Trophoblast cell (in vitro differentiated cells and primary cell): Measurements from ENCODE around the gene SHISA7.

Experiments used
- DNase-seq, 2 donors: peaks; one replicate each; pipeline ENCODE4 v3.0.0-alpha.2; 2016
- H2AFZ ChIP-seq: 2 replicates; pipeline ENCODE4 v1.6.1; 2013; ENCODE audit warnings: low read length, moderate library complexity, mild to moderate bottlenecking; ENCODE audit not compliant: insufficient read depth, poor library complexity
- H2AK5ac ChIP-seq: 2 replicates; pipeline ENCODE4 v1.6.1; 2013; ENCODE audit warnings: mild to moderate bottlenecking, low read length
- H2BK120ac ChIP-seq: 2 replicates; pipeline ENCODE4 v1.6.1; 2013; ENCODE audit warnings: low read length, mild to moderate bottlenecking, moderate library complexity; ENCODE audit not compliant: insufficient read depth, poor library complexity
- H2BK12ac ChIP-seq: 2 replicates; pipeline ENCODE4 v1.6.1; 2013; ENCODE audit warnings: mild to moderate bottlenecking, low read length, moderate library complexity
- H2BK5ac ChIP-seq: 2 replicates; pipeline ENCODE4 v1.6.1; 2013; ENCODE audit warnings: low read length, low read depth, moderate library complexity, mild to moderate bottlenecking; ENCODE audit not compliant: poor library complexity
- H3K14ac ChIP-seq: 2 replicates; pipeline ENCODE4 v1.6.1; 2013; ENCODE audit warnings: mild to moderate bottlenecking, low read length
- H3K18ac ChIP-seq: 2 replicates; pipeline ENCODE4 v1.6.1; 2013; ENCODE audit warnings: mild to moderate bottlenecking, low read length
- H3K23ac ChIP-seq: 2 replicates; pipeline ENCODE4 v1.6.1; 2013; ENCODE audit warnings: low read length
- H3K27ac ChIP-seq: 2 replicates; pipeline ENCODE4 v1.5.1; 2013; ENCODE audit warnings: low read depth, mild to moderate bottlenecking, inconsistent platforms, low read length, moderate library complexity
- H3K27me3 ChIP-seq: 2 replicates; pipeline ENCODE4 v1.6.1; 2013; ENCODE audit warnings: inconsistent platforms, mild to moderate bottlenecking, low read length, moderate library complexity; ENCODE audit not compliant: insufficient read depth
- H3K36me3 ChIP-seq, 2 experiments: 1 replicate in 1 of 2; 2 replicates in 1 of 2; pipeline ENCODE4 v1.6.1; 2013; ENCODE audit warnings: low read length in 2 of 2, mild to moderate bottlenecking in 2 of 2, moderate library complexity in 1 of 2; ENCODE audit not compliant: insufficient read depth in 2 of 2, control insufficient read depth in 1 of 2
- H3K4ac ChIP-seq: 2 replicates; pipeline ENCODE4 v1.6.1; 2013; ENCODE audit warnings: low read depth, mild to moderate bottlenecking, low read length, moderate library complexity
- H3K4me1 ChIP-seq, 2 experiments: 1 replicate in 1 of 2; 2 replicates in 1 of 2; pipeline ENCODE4 v1.6.1; 2013; ENCODE audit warnings: low read length in 2 of 2, mild to moderate bottlenecking in 2 of 2, moderate library complexity in 1 of 2; ENCODE audit not compliant: insufficient read depth in 2 of 2, control insufficient read depth in 1 of 2
- H3K4me2 ChIP-seq: 2 replicates; pipeline ENCODE4 v1.6.1; 2013; ENCODE audit warnings: inconsistent platforms, mild to moderate bottlenecking, low read length, moderate library complexity
- H3K4me3 ChIP-seq: 2 replicates; pipeline ENCODE4 v1.5.1; 2013; ENCODE audit warnings: mild to moderate bottlenecking, low read depth, low read length, inconsistent platforms
- H3K79me1 ChIP-seq: one replicate; pipeline ENCODE4 v1.6.1; 2013; ENCODE audit warnings: low read length
- H3K79me2 ChIP-seq: 2 replicates; pipeline ENCODE4 v1.6.1; 2013; ENCODE audit warnings: low read length, mild to moderate bottlenecking; ENCODE audit not compliant: control insufficient read depth, insufficient read depth, poor library complexity
- H3K9ac ChIP-seq: 2 replicates; pipeline ENCODE4 v1.6.1; 2013; ENCODE audit warnings: mild to moderate bottlenecking, low read length
- H3K9me3 ChIP-seq: 2 replicates; pipeline ENCODE4 v1.6.1; 2013; ENCODE audit warnings: low read depth, mild to moderate bottlenecking, control low read depth, inconsistent platforms, low read length; ENCODE audit not compliant: insufficient read depth
- H4K12ac ChIP-seq: 2 replicates; pipeline ENCODE4 v1.6.1; 2013; ENCODE audit warnings: low read depth, mild to moderate bottlenecking, low read length, moderate library complexity
- H4K8ac ChIP-seq: 2 replicates; pipeline ENCODE4 v1.6.1; 2013; ENCODE audit warnings: low read depth, mild to moderate bottlenecking, low read length, moderate library complexity
- H4K91ac ChIP-seq: one replicate; pipeline ENCODE4 v1.6.1; 2013; ENCODE audit warnings: low read depth, mild to moderate bottlenecking, low read length, moderate library complexity
- WGBS: extraction: QIAGEN DNeasy Blood & Tissue Kit; methylation state at CpG from one replicate; pipeline ENCODE4 v1.1.7; 2013; ENCODE audit warnings: missing lambda C conversion rate; ENCODE audit not compliant: insufficient read length, insufficient coverage; ENCODE audit errors: extremely low coverage; 5-methylcytosine and 5-hydroxymethylcytosine counted together

SHISA7 gene

GRCh38 chr19:55379174-55379573 is 63.9 kb downstream of the SHISA7 start:
- H4K91ac ChIP-seq: no peak overlapping the region
- no peaks in the 10 kb centered on the region for H3K27me3 ChIP-seq
- no peak for DNase-seq
- no peak overlapping the region for H2BK5ac ChIP-seq
- no peak overlapping the region for H2AFZ ChIP-seq
- no CpG with 5 or more reads among the region's 11 CpGs for WGBS
- no peak overlapping the region for H3K4me2 ChIP-seq
- H3K23ac ChIP-seq: no peak overlapping the region
- no peak overlapping the region for H2BK120ac ChIP-seq
- H4K12ac ChIP-seq: no peak overlapping the region
- H3K4me3 ChIP-seq: no peak overlapping the region
- H3K4ac ChIP-seq: no peak overlapping the region
- H3K79me2 ChIP-seq: peaks cover 4% of the 10 kb centered on the region
- no peak overlapping the region for H4K8ac ChIP-seq
- peaks cover 19 to 22% of the 10 kb centered on the region in 2 experiments for H3K4me1 ChIP-seq
- H3K9me3 ChIP-seq: no peaks in the 10 kb centered on the region
- H3K18ac ChIP-seq: no peak overlapping the region
- H3K79me1 ChIP-seq: peaks cover 6% of the 10 kb centered on the region
- no peaks in the 10 kb centered on the region for H3K36me3 ChIP-seq
- no peak overlapping the region for H3K14ac ChIP-seq
- H2BK12ac ChIP-seq: no peak overlapping the region
- no peak overlapping the region for H2AK5ac ChIP-seq
- no peak overlapping the region for H3K27ac ChIP-seq
- H3K9ac ChIP-seq: no peak overlapping the region
